NCI-H774 (cell line): ENCODE results near the gene AXL.

ENCODE experiments used
- DNase-seq: peaks from one replicate; lab custom pipeline; 2025; lab: John Stamatoyannopoulos, UW

The AXL gene

DNA sequence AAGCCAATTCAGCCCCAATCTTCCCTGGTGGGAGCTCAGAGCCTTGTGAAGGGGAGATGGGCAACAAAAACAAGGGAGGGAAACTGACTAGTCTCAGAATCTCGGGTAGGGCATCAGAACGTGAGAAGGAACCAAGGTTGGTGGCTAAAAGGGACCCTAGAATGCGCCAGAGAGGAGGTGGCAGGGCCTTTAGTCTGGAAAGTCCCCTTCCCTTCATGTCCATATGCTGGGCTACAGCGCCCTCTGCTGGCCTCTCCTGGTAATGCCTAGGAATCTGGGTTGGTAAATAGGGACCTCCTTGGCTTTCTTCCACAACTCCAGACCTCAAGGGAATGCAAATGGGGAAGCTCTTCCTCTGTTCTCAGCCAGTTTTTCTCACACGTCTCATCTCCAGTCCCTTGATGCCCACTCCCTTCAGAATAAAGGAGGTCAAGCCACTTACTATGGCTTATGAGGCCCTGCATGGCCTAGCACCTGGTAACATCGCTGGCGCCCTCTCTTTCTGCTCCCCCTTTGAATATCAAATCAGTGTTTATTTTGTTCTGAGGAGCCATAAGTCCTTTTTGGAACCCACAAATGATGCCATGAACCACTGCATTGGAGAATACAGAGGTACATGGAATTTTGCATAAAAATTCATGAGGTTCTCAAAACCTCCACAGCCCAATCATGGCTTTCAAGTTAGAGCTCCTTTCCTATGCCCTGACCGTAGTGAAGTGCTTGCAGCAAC lies 89.6 kb downstream of the AXL start:
- peak; percentile 80 for DNase-seq

DNA sequence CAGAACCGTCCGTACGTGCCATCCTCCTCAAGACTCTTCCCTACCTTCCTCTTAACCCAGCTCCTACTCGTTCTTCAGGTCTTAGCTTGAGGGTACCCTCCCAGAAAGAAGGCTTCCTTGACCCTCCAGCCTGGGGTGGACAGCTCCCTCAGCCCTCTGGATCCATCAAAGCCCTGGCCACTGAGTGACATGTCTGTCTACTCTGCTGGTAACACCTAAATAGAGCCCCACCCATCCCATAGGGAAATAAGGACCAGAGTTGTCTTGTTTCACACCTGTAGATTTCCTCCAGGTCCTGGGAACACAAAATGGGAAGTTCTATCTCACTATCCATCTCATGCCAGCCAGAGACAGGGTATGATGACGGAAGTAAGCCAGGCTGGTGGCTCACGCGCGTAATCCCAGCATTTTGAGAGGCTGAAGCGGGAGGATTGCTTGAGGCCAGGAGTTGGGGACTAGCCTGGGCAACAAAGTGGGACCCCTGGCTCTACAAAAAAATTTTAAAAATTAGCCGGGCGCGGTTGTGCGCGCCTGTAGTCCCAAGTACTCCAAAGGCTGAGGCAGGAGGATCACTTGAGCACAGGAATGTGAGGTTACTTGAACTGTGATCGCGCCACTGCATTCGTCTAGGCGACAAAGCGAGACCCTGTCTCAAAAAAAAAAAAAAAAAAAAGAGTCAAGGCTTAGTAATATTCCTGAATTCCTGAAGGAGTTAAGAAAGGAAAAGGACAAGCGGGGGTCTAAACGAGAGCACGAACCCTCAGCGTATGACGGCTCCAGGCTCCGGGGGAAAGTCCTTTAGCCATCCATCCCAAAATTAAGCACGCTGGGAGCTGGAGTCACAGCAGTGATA lies 90.4 kb downstream of the AXL start:
- DNase-seq, result no peak

DNA sequence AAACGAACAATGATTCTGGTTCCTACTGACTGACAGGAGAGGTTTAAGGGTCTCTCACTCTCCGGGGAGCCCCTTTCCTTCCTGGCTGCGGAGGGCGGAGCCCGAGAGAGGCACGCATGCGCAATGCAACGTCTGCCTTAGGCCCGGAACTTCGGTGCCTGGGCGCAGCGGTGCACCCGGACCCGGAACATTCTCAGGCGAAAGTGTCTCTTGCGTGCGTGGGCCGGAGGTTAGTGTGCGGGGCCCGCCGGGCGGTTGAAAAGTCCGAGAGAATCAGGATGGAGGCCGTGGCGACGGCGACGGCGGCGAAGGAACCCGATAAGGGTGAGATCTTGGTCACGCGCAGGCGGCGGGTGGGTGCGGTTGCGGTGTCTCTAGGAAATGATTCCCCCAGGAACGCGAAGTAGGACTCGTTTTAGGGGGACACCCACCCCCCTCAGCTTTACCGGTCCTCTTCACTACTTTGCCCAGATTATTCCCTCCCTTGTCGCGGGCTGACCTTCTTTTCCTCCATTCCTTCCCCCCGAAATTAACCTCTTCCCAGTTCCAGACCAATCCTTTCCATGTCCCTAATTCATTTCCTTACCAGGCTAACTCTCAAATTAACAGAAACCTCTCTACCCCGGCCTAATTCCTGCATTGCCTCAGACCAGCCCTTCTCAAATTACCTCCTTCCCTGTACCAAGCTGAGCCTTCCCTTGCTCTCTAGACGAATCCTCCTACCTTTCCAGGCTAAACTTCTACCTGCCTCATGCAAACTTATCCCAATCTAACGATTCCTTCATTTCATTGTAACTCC lies 91.2 kb downstream of the AXL start, which contains the start of gene CCDC97:
Gene CCDC97 (plus strand): TSS at position 140 of the 799 bp plus-strand sequence. CDS start 139 bp downstream, at position 279.
- DNase-seq, result peak; percentile 79

DNA sequence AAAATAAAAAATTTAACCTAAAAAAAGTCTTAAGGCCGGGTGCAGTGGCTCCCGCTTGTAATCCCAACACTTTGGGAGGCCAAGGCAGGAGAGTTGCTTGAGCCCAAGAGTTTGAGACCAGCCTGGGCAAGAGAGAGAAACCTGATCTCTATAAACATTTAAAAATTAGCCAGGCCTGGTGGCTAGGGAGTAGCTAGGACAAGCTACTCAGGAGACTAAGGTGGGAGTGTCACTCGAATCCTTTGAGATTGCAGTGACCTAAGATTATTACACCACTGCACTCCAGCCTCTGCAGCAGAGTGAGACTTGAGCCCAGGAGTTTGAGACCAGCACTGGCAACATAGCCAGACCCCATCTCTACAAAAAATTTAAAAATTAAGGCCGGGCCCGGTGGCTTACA lies 92.0 kb downstream of the AXL start:
- no peak for DNase-seq
